ENCODE results near the gene CENPM.

Gene CENPM

GRCh38 chr22:41911001-41911611, 35.8 kb downstream of the CENPM start:
- ChIA-PET CTCF (no interaction called here), POLR2A (ENCODE audit: low non-redundant PET) (no interaction called here)
- no peak for DNase-seq (ENCODE audit: low spot score)
- no peak for TF ChIP-seq CTCF (conservative IDR thresholded peaks at IDR 0.05; ENCODE audit: low read depth)
- H3K27ac ChIP-seq = no peak overlapping the region

- CTCF ChIA-PET = no interaction called here
- no peak for DNase-seq (ENCODE audit: low spot score)
- H3K27ac ChIP-seq = no peak overlapping the region
- no peak for TF ChIP-seq CTCF (conservative IDR thresholded peaks at IDR 0.05; ENCODE audit: low read depth)
- POLR2A ChIA-PET (ENCODE audit: low non-redundant PET) = no interaction called here
These were observed 36.6 kb downstream of the CENPM start for GRCh38 chr22:41910050-41911000.

- POLR2A ChIA-PET (ENCODE audit: low non-redundant PET) = no interaction called here
- CTCF ChIA-PET = no interaction called here
These were observed 37.5 kb downstream of the CENPM start for GRCh38 chr22:41909310-41910049.

GRCh38 chr22:41908411-41909309, 38.3 kb downstream of the CENPM start:
- no peak for DNase-seq (ENCODE audit: low spot score)
- no peak for TF ChIP-seq CTCF (conservative IDR thresholded peaks at IDR 0.05; ENCODE audit: low read depth)

More at GRCh38 chr22:41909310-41910049, 37.5 kb downstream of the CENPM start:
- no peak for TF ChIP-seq CTCF (conservative IDR thresholded peaks at IDR 0.05; ENCODE audit: low read depth)
- no peak for DNase-seq (ENCODE audit: low spot score)
- H3K27ac ChIP-seq = peak overlapping the region; percentile 57; the same call in 1 of the 2 replicates

GRCh38 chr22:41907436-41908401, 39.2 kb downstream of the CENPM start:
- POLR2A ChIA-PET (ENCODE audit: low non-redundant PET) = no interaction called here

More at GRCh38 chr22:41908411-41909309, 38.3 kb downstream of the CENPM start:
- POLR2A ChIA-PET (ENCODE audit: low non-redundant PET) = no interaction called here
- peak overlapping the region; percentile 57 for H3K27ac ChIP-seq
- CTCF ChIA-PET = interaction anchor here (0.6 kb wide), 1 partner anchor 44 kb away, joined by 4 read pairs; no protein-coding TSS in a partner anchor

More at GRCh38 chr22:41907436-41908401, 39.2 kb downstream of the CENPM start:
- DNase-seq (ENCODE audit: low spot score) = no peak
- CTCF ChIA-PET = interaction anchor here (0.5 to 0.6 kb wide), 2 partner anchors 43 to 714 kb away, joined by 3 to 4 read pairs; no protein-coding TSS in a partner anchor
- peak overlapping the region; percentile 57 for H3K27ac ChIP-seq
- no peak for TF ChIP-seq CTCF (conservative IDR thresholded peaks at IDR 0.05; ENCODE audit: low read depth)

All from RWPE1 (cell line).